K562 (cell line): ENCODE measurements around the gene FXR1. TPM values are rescaled to one million over a fixed set of nuclear protein-coding genes. Genes with fewer than 3 reads are reported as not detected.

Experiments used
- BCOR ChIP-seq: fragments of 450-650 bp; IDR thresholded peaks from 2 replicates; pipeline ENCODE4 v1.6.1; 2016
- CBFB ChIP-seq: sonication (generic); formaldehyde crosslinking; IDR thresholded peaks from 2 replicates; pipeline ENCODE4 v1.4.0; 2020; ENCODE audit warnings: mild to moderate bottlenecking, missing genetic modification reagents
- FOS ChIP-seq: IDR thresholded peaks from 3 replicates; pipeline ENCODE4 v1.6.1; 2011; ENCODE audit not compliant: insufficient read length; ENCODE audit errors: extremely low read depth
- KLF13 ChIP-seq: fragments of 450-650 bp; IDR thresholded peaks from 2 replicates; pipeline ENCODE4 v1.6.1; 2016; ENCODE audit warnings: missing genetic modification characterization, low read depth, mild to moderate bottlenecking, missing compliant biosample characterization, moderate library complexity, borderline replicate concordance
- MYC ChIP-seq, 2 experiments: fragments of 250-450 bp in 1 of 2; sonication (Bioruptor Pico) in 1 of 2; IDR thresholded peaks; 2 replicates each; pipeline versions ENCODE4 v1.5.1 to v1.6.1; 2012 to 2021; ENCODE audit warnings: low read depth in 2 of 2, borderline replicate concordance in 1 of 2, improper control_type of control experiment in 1 of 2, low read length in 1 of 2, mild to moderate bottlenecking in 1 of 2, moderate library complexity in 1 of 2
- NFATC3 ChIP-seq: fragments of 450-650 bp; IDR thresholded peaks from 2 replicates; pipeline ENCODE4 v1.6.1; 2017; ENCODE audit warnings: mild to moderate bottlenecking
- NFRKB ChIP-seq: fragments of 450-650 bp; IDR thresholded peaks from 2 replicates; pipeline ENCODE4 v1.6.1; 2016; ENCODE audit warnings: low read depth
- PML ChIP-seq: IDR thresholded peaks from 2 replicates; pipeline ENCODE4 v1.6.1; 2012; ENCODE audit warnings: low read length, inconsistent platforms
- XRCC5 ChIP-seq: fragments of 200-400 bp; formaldehyde crosslinking; IDR thresholded peaks from 2 replicates; pipeline ENCODE4 v1.6.1; 2017; ENCODE audit warnings: low read depth, mild to moderate bottlenecking, low read length
- ZFP36 ChIP-seq: fragments of 150-350 bp; IDR thresholded peaks from 2 replicates; pipeline ENCODE4 v1.6.1; 2018; ENCODE audit warnings: low read length, low read depth; ENCODE audit not compliant: partially characterized antibody
- ZFPM2 ChIP-seq: fragments of 250-450 bp; sonication (Bioruptor Pico); IDR thresholded peaks from 2 replicates; pipeline ENCODE4 v1.5.1; 2022; ENCODE audit warnings: mild to moderate bottlenecking
- polyA plus RNA-seq, 8 experiments: library from polyadenylated mRNA; depleted of rRNA in 4 of 8; stranded (reverse) in 5 of 8; unstranded in 3 of 8; fragments of >200 nt; fragmentation: Nextera tagmentation in 2 of 8; fragmentation: Illumina TruSeq in 1 of 8; extraction: Ambion mirVana in 2 of 8; extraction: Trizol in 1 of 8; gene quantifications; 2 replicates each; pipeline versions ENCODE4 v1.2.1 to v1.2.3, GENCODE V29; 2011 to 2014; ENCODE audit warnings: inconsistent platforms in 1 of 8, missing spikeins in 1 of 8
- total RNA-seq, 7 experiments: library from RNA; depleted of rRNA in 6 of 7; stranded (reverse); fragments of >200 nt in 6 of 7; fragmentation: Illumina TruSeq in 2 of 7; extraction: Trizol in 2 of 7; gene quantifications; 2 replicates each; pipeline versions ENCODE4 v1.2.1 to v1.2.3, GENCODE V29; 2011 to 2021; ENCODE audit warnings: low replicate concordance in 1 of 7
- TF ChIP-seq, protein P1 (sequence below): IDR thresholded peaks from 2 replicates; pipeline ENCODE4 v1.6.1; 2012; ENCODE audit warnings: low read depth, low read length, improper control_type of control experiment, borderline replicate concordance
- TF ChIP-seq, protein P2 (sequence below): fragments of 250-450 bp; sonication (Bioruptor Pico); IDR thresholded peaks from 2 replicates; pipeline ENCODE4 v1.9.0; 2021; ENCODE audit warnings: mild to moderate bottlenecking, inconsistent platforms
- TF ChIP-seq, protein P3 (sequence below): fragments of 250-450 bp; sonication (Bioruptor Pico); IDR thresholded peaks from 2 replicates; pipeline ENCODE4 v1.8.0; 2022; ENCODE audit warnings: inconsistent platforms
- TF ChIP-seq, protein P4 (sequence below): IDR thresholded peaks from 2 replicates; pipeline ENCODE4 v1.6.1; 2011; ENCODE audit warnings: borderline replicate concordance, low read depth, mild to moderate bottlenecking, moderate library complexity, low read length; ENCODE audit not compliant: insufficient read depth, poor library complexity, severe bottlenecking
- TF ChIP-seq, protein P5 (sequence below): fragments of 200-800 bp; sonication (Bioruptor generic); IDR thresholded peaks from 2 replicates; pipeline ENCODE4 v1.6.1; 2017; ENCODE audit warnings: missing genetic modification characterization, missing compliant biosample characterization

FXR1 gene
- total and polyA plus RNA-seq, 9 of the 15 experiments (the other 6 are each of a cell fraction or from before 2014, with no cell fraction given) = 59.4 to 177 (median 136) TPM

DNA sequence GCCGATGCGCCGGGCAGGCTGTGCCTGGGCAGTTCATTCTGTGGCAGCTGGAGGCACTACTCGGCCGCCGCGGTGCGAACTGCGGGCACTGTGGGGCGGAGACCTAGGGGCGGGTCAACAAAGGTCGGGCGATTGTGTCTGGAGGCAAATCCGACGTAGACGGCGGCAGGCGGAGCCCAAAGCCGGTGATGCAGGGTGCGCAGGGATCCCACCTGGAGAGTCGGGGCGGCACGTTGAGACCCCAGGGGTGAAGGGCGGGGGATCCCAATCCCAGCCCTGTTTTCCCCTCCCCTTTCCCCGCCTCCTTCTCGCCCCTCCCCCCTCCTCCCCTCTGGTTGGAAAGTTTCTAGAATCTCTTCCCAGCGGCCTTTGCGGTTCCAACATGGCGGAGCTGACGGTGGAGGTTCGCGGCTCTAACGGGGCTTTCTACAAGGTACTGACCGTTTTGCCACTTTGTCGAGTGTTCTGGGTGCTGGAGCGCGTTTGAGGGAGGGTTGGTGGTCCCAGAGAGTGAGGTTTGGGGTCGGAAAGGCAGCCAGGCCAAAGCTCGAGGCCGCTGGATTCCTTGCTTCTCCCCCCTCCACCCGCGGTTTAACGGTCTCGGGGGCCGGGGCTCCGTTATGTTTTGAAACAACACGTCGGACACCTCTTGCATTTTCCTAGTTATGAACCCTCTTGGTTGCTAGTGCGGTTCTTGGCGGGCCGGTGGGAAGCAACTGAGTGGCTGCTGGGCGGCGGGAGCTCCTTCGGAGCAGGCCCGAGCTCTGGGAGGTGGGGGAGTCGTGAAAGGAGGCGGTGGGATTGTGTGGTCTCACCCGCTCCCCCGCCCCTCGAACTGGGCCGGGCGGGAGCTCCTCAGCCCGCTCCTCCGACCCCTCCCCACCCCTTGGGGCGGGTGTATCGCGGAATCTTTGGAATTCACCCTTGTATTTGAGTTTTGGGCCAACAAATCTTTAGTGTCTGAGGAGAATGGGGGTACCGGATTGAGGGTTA, at the start of gene FXR1 (continued):
- TF ChIP-seq, protein P1, sequence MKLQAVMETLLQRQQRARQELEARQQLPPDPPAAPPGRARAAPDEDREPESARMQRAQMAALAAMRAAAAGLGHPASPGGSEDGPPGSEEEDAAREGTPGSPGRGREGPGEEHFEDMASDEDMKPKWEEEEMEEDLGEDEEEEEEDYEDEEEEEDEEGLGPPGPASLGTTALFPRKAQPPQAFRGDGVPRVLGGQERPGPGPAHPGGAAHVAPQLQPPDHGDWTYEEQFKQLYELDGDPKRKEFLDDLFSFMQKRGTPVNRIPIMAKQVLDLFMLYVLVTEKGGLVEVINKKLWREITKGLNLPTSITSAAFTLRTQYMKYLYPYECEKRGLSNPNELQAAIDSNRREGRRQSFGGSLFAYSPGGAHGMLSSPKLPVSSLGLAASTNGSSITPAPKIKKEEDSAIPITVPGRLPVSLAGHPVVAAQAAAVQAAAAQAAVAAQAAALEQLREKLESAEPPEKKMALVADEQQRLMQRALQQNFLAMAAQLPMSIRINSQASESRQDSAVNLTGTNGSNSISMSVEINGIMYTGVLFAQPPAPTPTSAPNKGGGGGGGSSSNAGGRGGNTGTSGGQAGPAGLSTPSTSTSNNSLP = no peak
- no peak for TF ChIP-seq KLF13
- peak; percentile 66; the same call in 1 of the 2 replicates for TF ChIP-seq NFRKB
- TF ChIP-seq MYC (IDR thresholded peaks at IDR 0.05; ENCODE audit: low read depth, low read length) = no peak
- TF ChIP-seq MYC (CRISPR knock-in tag; IDR thresholded peaks at IDR 0.05; ENCODE audit: borderline replicate concordance, low read depth) = no peak
- TF ChIP-seq NFATC3 = no peak
- TF ChIP-seq CBFB = no peak
- no peak for TF ChIP-seq ZFP36
- no peak for TF ChIP-seq FOS
- TF ChIP-seq BCOR = no peak
- TF ChIP-seq, protein P2, sequence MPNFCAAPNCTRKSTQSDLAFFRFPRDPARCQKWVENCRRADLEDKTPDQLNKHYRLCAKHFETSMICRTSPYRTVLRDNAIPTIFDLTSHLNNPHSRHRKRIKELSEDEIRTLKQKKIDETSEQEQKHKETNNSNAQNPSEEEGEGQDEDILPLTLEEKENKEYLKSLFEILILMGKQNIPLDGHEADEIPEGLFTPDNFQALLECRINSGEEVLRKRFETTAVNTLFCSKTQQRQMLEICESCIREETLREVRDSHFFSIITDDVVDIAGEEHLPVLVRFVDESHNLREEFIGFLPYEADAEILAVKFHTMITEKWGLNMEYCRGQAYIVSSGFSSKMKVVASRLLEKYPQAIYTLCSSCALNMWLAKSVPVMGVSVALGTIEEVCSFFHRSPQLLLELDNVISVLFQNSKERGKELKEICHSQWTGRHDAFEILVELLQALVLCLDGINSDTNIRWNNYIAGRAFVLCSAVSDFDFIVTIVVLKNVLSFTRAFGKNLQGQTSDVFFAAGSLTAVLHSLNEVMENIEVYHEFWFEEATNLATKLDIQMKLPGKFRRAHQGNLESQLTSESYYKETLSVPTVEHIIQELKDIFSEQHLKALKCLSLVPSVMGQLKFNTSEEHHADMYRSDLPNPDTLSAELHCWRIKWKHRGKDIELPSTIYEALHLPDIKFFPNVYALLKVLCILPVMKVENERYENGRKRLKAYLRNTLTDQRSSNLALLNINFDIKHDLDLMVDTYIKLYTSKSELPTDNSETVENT (CRISPR knock-in tag) = no peak
- TF ChIP-seq PML = peak; percentile 88
- TF ChIP-seq XRCC5 = no peak
- TF ChIP-seq, protein P3, sequence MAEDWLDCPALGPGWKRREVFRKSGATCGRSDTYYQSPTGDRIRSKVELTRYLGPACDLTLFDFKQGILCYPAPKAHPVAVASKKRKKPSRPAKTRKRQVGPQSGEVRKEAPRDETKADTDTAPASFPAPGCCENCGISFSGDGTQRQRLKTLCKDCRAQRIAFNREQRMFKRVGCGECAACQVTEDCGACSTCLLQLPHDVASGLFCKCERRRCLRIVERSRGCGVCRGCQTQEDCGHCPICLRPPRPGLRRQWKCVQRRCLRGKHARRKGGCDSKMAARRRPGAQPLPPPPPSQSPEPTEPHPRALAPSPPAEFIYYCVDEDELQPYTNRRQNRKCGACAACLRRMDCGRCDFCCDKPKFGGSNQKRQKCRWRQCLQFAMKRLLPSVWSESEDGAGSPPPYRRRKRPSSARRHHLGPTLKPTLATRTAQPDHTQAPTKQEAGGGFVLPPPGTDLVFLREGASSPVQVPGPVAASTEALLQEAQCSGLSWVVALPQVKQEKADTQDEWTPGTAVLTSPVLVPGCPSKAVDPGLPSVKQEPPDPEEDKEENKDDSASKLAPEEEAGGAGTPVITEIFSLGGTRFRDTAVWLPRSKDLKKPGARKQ (CRISPR knock-in tag) = no peak
- TF ChIP-seq, protein P4, sequence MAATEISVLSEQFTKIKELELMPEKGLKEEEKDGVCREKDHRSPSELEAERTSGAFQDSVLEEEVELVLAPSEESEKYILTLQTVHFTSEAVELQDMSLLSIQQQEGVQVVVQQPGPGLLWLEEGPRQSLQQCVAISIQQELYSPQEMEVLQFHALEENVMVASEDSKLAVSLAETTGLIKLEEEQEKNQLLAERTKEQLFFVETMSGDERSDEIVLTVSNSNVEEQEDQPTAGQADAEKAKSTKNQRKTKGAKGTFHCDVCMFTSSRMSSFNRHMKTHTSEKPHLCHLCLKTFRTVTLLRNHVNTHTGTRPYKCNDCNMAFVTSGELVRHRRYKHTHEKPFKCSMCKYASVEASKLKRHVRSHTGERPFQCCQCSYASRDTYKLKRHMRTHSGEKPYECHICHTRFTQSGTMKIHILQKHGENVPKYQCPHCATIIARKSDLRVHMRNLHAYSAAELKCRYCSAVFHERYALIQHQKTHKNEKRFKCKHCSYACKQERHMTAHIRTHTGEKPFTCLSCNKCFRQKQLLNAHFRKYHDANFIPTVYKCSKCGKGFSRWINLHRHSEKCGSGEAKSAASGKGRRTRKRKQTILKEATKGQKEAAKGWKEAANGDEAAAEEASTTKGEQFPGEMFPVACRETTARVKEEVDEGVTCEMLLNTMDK = no peak
- TF ChIP-seq, protein P5, sequence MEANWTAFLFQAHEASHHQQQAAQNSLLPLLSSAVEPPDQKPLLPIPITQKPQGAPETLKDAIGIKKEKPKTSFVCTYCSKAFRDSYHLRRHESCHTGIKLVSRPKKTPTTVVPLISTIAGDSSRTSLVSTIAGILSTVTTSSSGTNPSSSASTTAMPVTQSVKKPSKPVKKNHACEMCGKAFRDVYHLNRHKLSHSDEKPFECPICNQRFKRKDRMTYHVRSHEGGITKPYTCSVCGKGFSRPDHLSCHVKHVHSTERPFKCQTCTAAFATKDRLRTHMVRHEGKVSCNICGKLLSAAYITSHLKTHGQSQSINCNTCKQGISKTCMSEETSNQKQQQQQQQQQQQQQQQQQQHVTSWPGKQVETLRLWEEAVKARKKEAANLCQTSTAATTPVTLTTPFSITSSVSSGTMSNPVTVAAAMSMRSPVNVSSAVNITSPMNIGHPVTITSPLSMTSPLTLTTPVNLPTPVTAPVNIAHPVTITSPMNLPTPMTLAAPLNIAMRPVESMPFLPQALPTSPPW (CRISPR knock-in tag) = peak; percentile 85
- TF ChIP-seq ZFPM2 (CRISPR knock-in tag) = no peak
